ENCODE measurements around the gene FBXO31. TPM values are rescaled to one million over a fixed set of nuclear protein-coding genes. Genes with fewer than 3 reads are reported as not detected.

Gene FBXO31
- total and polyA plus RNA-seq, 2 of the 13 experiments (the other 11 are each of a cell fraction or from before 2014, with no cell fraction given), result 92.4 to 101 TPM

GRCh38 chr16:87387942-87388817 lies 4.6 kb upstream of the FBXO31 start (continued):
- TF ChIP-seq KAT7 (CRISPR knock-in tag; IDR thresholded peaks at IDR 0.05; ENCODE audit: borderline replicate concordance) (peak; percentile 7; the same call in 1 of the 2 replicates), ZNF75D (CRISPR knock-in tag; IDR thresholded peaks at IDR 0.05; ENCODE audit: borderline replicate concordance) (no peak), FOXO1 (CRISPR knock-in tag; IDR thresholded peaks at IDR 0.05) (peak; percentile 91), ZNF562 (CRISPR knock-in tag; IDR thresholded peaks at IDR 0.05; ENCODE audit: borderline replicate concordance) (no peak), NCOA5 (CRISPR knock-in tag; IDR thresholded peaks at IDR 0.05) (no peak), ZNF615 (CRISPR knock-in tag; IDR thresholded peaks at IDR 0.05; ENCODE audit: borderline replicate concordance) (no peak; the same call in 1 of the 2 replicates), SOX5 (CRISPR knock-in tag; IDR thresholded peaks at IDR 0.05; ENCODE audit: borderline replicate concordance) (peak; percentile 65), ZBTB37 (CRISPR knock-in tag; IDR thresholded peaks at IDR 0.05) (no peak), ZNF777 (CRISPR knock-in tag; IDR thresholded peaks at IDR 0.05) (0 out of 2 replicates have a peak, but pooled peaks have one; percentile 30), ZNF784 (CRISPR knock-in tag; IDR thresholded peaks at IDR 0.05; ENCODE audit: borderline replicate concordance) (no peak), ZNF138 (CRISPR knock-in tag; IDR thresholded peaks at IDR 0.05; ENCODE audit: low read depth) (no peak), DNMT1 (CRISPR knock-in tag; IDR thresholded peaks at IDR 0.05) (0 out of 2 replicates have a peak, but pooled peaks have one; percentile 57), ZNF232 (CRISPR knock-in tag; IDR thresholded peaks at IDR 0.05; ENCODE audit: borderline replicate concordance) (0 out of 2 replicates have a peak, but pooled peaks have one; percentile 60), ISL2 (CRISPR knock-in tag; IDR thresholded peaks at IDR 0.05) (peak; percentile 83; the same call in 1 of the 2 replicates)
- TF ChIP-seq, protein P1, sequence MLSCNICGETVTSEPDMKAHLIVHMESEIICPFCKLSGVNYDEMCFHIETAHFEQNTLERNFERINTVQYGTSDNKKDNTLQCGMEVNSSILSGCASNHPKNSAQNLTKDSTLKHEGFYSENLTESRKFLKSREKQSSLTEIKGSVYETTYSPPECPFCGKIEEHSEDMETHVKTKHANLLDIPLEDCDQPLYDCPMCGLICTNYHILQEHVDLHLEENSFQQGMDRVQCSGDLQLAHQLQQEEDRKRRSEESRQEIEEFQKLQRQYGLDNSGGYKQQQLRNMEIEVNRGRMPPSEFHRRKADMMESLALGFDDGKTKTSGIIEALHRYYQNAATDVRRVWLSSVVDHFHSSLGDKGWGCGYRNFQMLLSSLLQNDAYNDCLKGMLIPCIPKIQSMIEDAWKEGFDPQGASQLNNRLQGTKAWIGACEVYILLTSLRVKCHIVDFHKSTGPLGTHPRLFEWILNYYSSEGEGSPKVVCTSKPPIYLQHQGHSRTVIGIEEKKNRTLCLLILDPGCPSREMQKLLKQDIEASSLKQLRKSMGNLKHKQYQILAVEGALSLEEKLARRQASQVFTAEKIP (CRISPR knock-in tag; IDR thresholded peaks at IDR 0.05; ENCODE audit: borderline replicate concordance), result no peak
- TF ChIP-seq, protein P2, sequence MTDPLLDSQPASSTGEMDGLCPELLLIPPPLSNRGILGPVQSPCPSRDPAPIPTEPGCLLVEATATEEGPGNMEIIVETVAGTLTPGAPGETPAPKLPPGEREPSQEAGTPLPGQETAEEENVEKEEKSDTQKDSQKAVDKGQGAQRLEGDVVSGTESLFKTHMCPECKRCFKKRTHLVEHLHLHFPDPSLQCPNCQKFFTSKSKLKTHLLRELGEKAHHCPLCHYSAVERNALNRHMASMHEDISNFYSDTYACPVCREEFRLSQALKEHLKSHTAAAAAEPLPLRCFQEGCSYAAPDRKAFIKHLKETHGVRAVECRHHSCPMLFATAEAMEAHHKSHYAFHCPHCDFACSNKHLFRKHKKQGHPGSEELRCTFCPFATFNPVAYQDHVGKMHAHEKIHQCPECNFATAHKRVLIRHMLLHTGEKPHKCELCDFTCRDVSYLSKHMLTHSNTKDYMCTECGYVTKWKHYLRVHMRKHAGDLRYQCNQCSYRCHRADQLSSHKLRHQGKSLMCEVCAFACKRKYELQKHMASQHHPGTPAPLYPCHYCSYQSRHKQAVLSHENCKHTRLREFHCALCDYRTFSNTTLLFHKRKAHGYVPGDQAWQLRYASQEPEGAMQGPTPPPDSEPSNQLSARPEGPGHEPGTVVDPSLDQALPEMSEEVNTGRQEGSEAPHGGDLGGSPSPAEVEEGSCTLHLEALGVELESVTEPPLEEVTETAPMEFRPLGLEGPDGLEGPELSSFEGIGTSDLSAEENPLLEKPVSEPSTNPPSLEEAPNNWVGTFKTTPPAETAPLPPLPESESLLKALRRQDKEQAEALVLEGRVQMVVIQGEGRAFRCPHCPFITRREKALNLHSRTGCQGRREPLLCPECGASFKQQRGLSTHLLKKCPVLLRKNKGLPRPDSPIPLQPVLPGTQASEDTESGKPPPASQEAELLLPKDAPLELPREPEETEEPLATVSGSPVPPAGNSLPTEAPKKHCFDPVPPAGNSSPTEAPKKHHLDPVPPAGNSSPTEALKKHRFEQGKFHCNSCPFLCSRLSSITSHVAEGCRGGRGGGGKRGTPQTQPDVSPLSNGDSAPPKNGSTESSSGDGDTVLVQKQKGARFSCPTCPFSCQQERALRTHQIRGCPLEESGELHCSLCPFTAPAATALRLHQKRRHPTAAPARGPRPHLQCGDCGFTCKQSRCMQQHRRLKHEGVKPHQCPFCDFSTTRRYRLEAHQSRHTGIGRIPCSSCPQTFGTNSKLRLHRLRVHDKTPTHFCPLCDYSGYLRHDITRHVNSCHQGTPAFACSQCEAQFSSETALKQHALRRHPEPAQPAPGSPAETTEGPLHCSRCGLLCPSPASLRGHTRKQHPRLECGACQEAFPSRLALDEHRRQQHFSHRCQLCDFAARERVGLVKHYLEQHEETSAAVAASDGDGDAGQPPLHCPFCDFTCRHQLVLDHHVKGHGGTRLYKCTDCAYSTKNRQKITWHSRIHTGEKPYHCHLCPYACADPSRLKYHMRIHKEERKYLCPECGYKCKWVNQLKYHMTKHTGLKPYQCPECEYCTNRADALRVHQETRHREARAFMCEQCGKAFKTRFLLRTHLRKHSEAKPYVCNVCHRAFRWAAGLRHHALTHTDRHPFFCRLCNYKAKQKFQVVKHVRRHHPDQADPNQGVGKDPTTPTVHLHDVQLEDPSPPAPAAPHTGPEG (CRISPR knock-in tag; IDR thresholded peaks at IDR 0.05), result peak; percentile 65; the same call in 1 of the 2 replicates

Data from HepG2 (cell line).